ENCODE data around the gene ADAM11.

Gene ADAM11

DNA sequence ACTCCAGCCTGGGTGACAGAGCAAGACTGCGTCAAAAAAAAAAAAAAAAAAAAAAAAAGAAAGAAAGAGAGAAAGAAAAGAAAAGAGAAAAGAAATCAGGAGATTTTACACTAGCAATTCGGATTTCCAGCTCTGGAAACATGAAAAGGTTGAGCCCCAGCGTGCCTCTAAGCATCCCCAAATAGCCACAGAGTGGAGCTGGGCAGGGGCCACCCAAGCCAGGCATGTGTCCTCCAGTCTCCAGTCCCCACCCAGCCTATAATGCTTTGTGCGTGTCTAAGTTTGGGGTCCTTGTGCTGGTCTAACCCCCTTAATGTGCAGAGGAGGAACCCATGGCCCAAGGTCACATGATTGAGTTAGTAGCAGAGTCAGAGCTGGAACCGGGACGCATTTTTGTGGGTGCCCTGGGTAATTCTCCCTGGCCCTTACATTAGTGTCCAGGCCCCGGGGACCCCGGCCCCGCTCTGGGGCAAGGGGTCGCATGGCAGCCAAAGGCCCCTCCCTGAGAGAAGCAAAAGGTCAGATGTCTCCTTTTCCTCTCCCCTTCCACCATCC is 19.9 kb downstream of the ADAM11 start:
- Histone ChIP-seq H3K27ac (ENCODE audit: low read depth, low read length) (peak overlapping the region; percentile 77), H3K27me3 (ENCODE audit: control insufficient read depth in 1 of 2, insufficient read depth in 2 of 2, low read length in 2 of 2) (no peaks in the 10 kb centered on the region), H3K9me3 (ENCODE audit: low read length) (no peaks in the 10 kb centered on the region), H3K4me1 (ENCODE audit: insufficient read depth, low read length) (peaks cover 43% of the 10 kb centered on the region), H3K36me3 (ENCODE audit: insufficient read depth, low read length) (no peaks in the 10 kb centered on the region), H3K4me3 (ENCODE audit: low read depth in 1 of 2, low read length in 2 of 2) (peak overlapping the region in 1 of 2 donors; percentile 55), H3K9ac (ENCODE audit: low read length) (no peak overlapping the region)

DNA sequence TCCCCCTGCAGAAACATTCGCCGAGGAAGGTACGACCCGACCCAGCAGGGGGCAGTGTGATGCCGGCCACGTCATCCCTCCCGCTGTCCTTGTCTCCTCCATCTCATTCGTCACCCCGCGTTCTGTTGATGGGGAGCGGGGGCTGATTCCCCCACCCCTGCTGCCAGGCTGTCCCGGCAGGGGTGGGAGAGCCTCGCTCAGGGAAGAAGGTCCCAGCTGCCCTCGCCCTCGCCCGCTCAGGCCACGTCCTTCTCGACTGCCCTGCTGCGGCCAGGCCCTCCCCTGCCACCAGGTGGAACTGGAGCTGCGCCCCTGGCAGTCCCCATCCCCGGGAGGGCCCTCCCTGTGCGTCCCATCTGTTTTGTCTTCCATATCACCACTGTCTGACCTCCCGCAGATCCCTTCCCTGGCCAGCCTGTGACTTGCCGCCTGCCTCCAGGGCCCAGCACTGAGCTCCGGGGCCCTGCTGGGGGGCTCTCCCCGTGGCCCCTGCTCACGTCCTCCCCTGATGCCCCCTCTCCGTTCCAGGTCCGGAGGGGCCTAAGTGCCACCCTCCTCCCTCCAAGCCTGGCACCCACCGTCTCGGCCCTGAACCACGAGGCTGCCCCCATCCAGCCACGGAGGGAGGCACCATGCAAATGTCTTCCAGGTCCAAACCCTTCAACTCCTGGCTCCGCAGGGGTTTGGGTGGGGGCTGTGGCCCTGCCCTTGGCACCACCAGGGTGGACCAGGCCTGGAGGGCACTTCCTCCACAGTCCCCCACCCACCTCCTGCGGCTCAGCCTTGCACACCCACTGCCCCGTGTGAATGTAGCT is 20.6 kb downstream of the ADAM11 start:
- Histone ChIP-seq H3K4me1 (ENCODE audit: insufficient read depth, low read length) (peaks cover 43% of the 10 kb centered on the region), H3K27ac (ENCODE audit: low read depth, low read length) (peak overlapping the region; percentile 77), H3K4me3 (ENCODE audit: low read depth in 1 of 2, low read length in 2 of 2) (peak overlapping the region in 1 of 2 donors; percentile 55)

DNA sequence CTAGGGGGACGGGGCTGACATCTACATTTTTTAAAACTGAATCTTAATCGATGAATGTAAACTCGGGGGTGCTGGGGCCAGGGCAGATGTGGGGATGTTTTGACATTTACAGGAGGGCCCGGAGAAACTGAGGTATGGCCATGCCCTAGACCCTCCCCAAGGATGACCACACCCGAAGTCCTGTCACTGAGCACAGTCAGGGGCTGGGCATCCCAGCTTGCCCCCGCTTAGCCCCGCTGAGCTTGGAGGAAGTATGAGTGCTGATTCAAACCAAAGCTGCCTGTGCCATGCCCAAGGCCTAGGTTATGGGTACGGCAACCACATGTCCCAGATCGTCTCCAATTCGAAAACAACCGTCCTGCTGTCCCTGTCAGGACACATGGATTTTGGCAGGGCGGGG is 21.4 kb downstream of the ADAM11 start:
- H3K27ac ChIP-seq (ENCODE audit: low read depth, low read length) = peak overlapping the region; percentile 77
- H3K9me3 ChIP-seq (ENCODE audit: low read length) = no peaks in the 10 kb centered on the region
- H3K9ac ChIP-seq (ENCODE audit: low read length) = no peak overlapping the region
- no peaks in the 10 kb centered on the region for H3K36me3 ChIP-seq (ENCODE audit: insufficient read depth, low read length)
- H3K27me3 ChIP-seq (ENCODE audit: control insufficient read depth in 1 of 2, insufficient read depth in 2 of 2, low read length in 2 of 2) = no peaks in the 10 kb centered on the region
- peaks cover 43% of the 10 kb centered on the region for H3K4me1 ChIP-seq (ENCODE audit: insufficient read depth, low read length)
- no peak overlapping the region for H3K4me3 ChIP-seq (ENCODE audit: low read depth in 1 of 2, low read length in 2 of 2)

More for the DNA sequence above, 20.6 kb downstream of the ADAM11 start:
- H3K9ac ChIP-seq (ENCODE audit: low read length) = no peak overlapping the region
- no peaks in the 10 kb centered on the region for H3K36me3 ChIP-seq (ENCODE audit: insufficient read depth, low read length)
- H3K27me3 ChIP-seq (ENCODE audit: control insufficient read depth in 1 of 2, insufficient read depth in 2 of 2, low read length in 2 of 2) = no peaks in the 10 kb centered on the region
- H3K9me3 ChIP-seq (ENCODE audit: low read length) = no peaks in the 10 kb centered on the region

GRCh38 chr17:44780845-44781480 is 22.2 kb downstream of the ADAM11 start:
- peak overlapping the region; percentile 77 for H3K27ac ChIP-seq (ENCODE audit: low read depth, low read length)
- H3K9ac ChIP-seq (ENCODE audit: low read length) = no peak overlapping the region
- H3K36me3 ChIP-seq (ENCODE audit: insufficient read depth, low read length) = no peaks in the 10 kb centered on the region
- no peaks in the 10 kb centered on the region for H3K9me3 ChIP-seq (ENCODE audit: low read length)
- no peak overlapping the region for H3K4me3 ChIP-seq (ENCODE audit: low read depth in 1 of 2, low read length in 2 of 2)
- no peaks in the 10 kb centered on the region for H3K27me3 ChIP-seq (ENCODE audit: control insufficient read depth in 1 of 2, insufficient read depth in 2 of 2, low read length in 2 of 2)
- peaks cover 44% of the 10 kb centered on the region for H3K4me1 ChIP-seq (ENCODE audit: insufficient read depth, low read length)

DNA sequence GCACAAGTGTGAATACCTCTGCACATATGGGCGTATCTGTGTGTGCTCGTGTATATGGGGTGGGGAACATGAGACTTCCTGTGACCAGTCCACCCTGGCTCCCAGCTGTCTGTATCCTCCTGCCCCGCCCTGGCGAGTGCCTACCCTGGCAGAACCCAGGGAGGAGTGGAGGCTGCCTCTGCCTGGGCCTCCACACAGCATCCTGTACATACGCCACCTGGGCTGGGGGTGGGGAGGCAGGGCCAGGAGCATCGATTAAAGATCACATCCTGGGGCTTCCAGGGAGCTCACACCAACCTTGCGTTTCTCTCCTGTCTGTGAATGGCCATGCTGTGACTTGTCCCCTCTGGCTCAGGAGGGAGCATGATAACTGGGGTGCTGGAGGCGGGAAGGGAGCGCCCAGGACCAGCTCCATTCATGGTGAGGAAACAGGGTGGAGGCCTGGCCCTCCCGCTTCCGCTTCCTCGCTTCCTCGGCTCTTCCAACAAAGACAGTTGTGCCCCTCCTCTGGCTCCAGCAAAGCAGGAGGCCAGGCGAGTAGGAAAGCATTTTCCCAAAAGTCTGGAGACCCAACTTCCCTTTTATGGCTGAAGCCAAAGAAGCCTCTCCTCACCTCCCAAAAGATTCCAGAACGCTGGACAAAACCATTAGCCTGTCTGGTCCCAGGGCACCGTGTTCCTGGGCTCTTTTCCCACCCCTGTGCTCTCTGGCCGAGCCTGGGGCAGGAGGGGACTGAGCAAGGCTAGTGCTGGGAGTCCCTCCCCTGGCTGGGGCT is 22.9 kb downstream of the ADAM11 start:
- H3K4me3 ChIP-seq (ENCODE audit: low read depth in 1 of 2, low read length in 2 of 2) = no peak overlapping the region
- no peaks in the 10 kb centered on the region for H3K36me3 ChIP-seq (ENCODE audit: insufficient read depth, low read length)
- H3K4me1 ChIP-seq (ENCODE audit: insufficient read depth, low read length) = peaks cover 44% of the 10 kb centered on the region
- H3K9ac ChIP-seq (ENCODE audit: low read length) = no peak overlapping the region
- H3K9me3 ChIP-seq (ENCODE audit: low read length) = no peaks in the 10 kb centered on the region
- peak overlapping the region; percentile 77 for H3K27ac ChIP-seq (ENCODE audit: low read depth, low read length)
- no peaks in the 10 kb centered on the region for H3K27me3 ChIP-seq (ENCODE audit: control insufficient read depth in 1 of 2, insufficient read depth in 2 of 2, low read length in 2 of 2)

- H3K9ac ChIP-seq (ENCODE audit: low read length) = no peak overlapping the region
- H3K9me3 ChIP-seq (ENCODE audit: low read length) = no peaks in the 10 kb centered on the region
- no peak overlapping the region for H3K4me3 ChIP-seq (ENCODE audit: low read depth in 1 of 2, low read length in 2 of 2)
- H3K4me1 ChIP-seq (ENCODE audit: insufficient read depth, low read length) = peaks cover 46% of the 10 kb centered on the region
- no peaks in the 10 kb centered on the region for H3K27me3 ChIP-seq (ENCODE audit: control insufficient read depth in 1 of 2, insufficient read depth in 2 of 2, low read length in 2 of 2)
- H3K27ac ChIP-seq (ENCODE audit: low read depth, low read length) = peak overlapping the region; percentile 77
- H3K36me3 ChIP-seq (ENCODE audit: insufficient read depth, low read length) = no peaks in the 10 kb centered on the region
These were observed 23.6 kb downstream of the ADAM11 start for GRCh38 chr17:44782326-44782850.

DNA sequence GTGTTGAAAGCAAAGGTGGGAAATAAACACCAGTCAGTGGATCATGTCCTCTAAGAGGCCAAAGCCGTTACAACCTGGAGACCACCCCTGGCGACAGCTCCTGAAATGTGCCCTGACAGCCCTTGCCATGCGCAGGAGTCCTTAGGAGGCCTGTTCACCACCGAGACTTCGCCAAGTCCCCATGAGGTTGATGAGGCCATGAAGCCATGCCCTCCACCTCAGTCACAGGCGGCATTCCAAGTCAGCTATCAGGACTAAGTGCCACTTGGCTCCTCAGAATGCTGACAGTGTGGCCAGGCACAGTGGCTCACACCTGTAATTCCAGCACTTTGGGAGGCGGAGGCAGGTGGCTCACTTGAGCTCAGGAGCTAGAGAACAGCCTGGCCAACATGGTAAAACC is 27.1 kb downstream of the ADAM11 start:
- Histone ChIP-seq H3K4me1 (ENCODE audit: insufficient read depth, low read length) (peaks cover 39% of the 10 kb centered on the region), H3K9me3 (ENCODE audit: low read length) (no peaks in the 10 kb centered on the region), H3K27ac (ENCODE audit: low read depth, low read length) (no peak overlapping the region), H3K4me3 (ENCODE audit: low read depth in 1 of 2, low read length in 2 of 2) (no peak overlapping the region), H3K36me3 (ENCODE audit: insufficient read depth, low read length) (no peaks in the 10 kb centered on the region), H3K9ac (ENCODE audit: low read length) (no peak overlapping the region), H3K27me3 (ENCODE audit: control insufficient read depth in 1 of 2, insufficient read depth in 2 of 2, low read length in 2 of 2) (no peaks in the 10 kb centered on the region)

- Histone ChIP-seq H3K36me3 (ENCODE audit: insufficient read depth, low read length) (no peaks in the 10 kb centered on the region), H3K27me3 (ENCODE audit: control insufficient read depth in 1 of 2, insufficient read depth in 2 of 2, low read length in 2 of 2) (no peaks in the 10 kb centered on the region), H3K9ac (ENCODE audit: low read length) (no peak overlapping the region), H3K4me3 (ENCODE audit: low read depth in 1 of 2, low read length in 2 of 2) (peak overlapping the region in 1 of 2 donors; percentile 35), H3K4me1 (ENCODE audit: insufficient read depth, low read length) (peaks cover 37% of the 10 kb centered on the region), H3K27ac (ENCODE audit: low read depth, low read length) (peak overlapping the region; percentile 59), H3K9me3 (ENCODE audit: low read length) (no peaks in the 10 kb centered on the region)
These were observed 27.8 kb downstream of the ADAM11 start for GRCh38 chr17:44786551-44787081.

- Histone ChIP-seq H3K27ac (ENCODE audit: low read depth, low read length) (peak overlapping the region; percentile 52), H3K9me3 (ENCODE audit: low read length) (no peaks in the 10 kb centered on the region), H3K27me3 (ENCODE audit: control insufficient read depth in 1 of 2, insufficient read depth in 2 of 2, low read length in 2 of 2) (no peaks in the 10 kb centered on the region), H3K4me1 (ENCODE audit: insufficient read depth, low read length) (peaks cover 29% of the 10 kb centered on the region), H3K4me3 (ENCODE audit: low read depth in 1 of 2, low read length in 2 of 2) (peak overlapping the region in 1 of 2 donors; percentile 35), H3K9ac (ENCODE audit: low read length) (no peak overlapping the region), H3K36me3 (ENCODE audit: insufficient read depth, low read length) (no peaks in the 10 kb centered on the region)
These were observed 28.6 kb downstream of the ADAM11 start for GRCh38 chr17:44787271-44787940.

DNA sequence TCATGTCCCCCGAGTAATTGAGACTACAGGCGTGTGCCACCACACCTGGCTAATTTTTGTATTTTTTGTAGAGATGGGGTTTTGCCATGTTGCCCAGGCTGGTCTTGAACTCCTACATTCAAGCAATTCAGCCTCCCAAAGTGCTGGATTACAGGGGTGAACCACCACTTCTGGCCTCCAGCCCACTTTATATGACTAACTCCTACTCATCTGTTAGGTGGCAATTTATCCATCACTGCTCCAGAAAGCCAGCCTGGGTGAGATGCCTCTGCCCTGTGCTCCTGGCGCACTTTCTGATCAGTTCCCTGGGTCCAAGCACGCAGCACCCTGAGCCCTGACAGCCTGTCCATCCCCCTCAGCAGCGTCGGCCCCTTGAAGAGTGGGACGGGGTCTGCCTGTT is 29.4 kb downstream of the ADAM11 start:
- no peak overlapping the region for H3K4me3 ChIP-seq (ENCODE audit: low read depth in 1 of 2, low read length in 2 of 2)
- no peak overlapping the region for H3K27ac ChIP-seq (ENCODE audit: low read depth, low read length)
- H3K9me3 ChIP-seq (ENCODE audit: low read length) = no peaks in the 10 kb centered on the region
- peaks cover 22% of the 10 kb centered on the region for H3K4me1 ChIP-seq (ENCODE audit: insufficient read depth, low read length)
- no peak overlapping the region for H3K9ac ChIP-seq (ENCODE audit: low read length)
- no peaks in the 10 kb centered on the region for H3K36me3 ChIP-seq (ENCODE audit: insufficient read depth, low read length)
- no peaks in the 10 kb centered on the region for H3K27me3 ChIP-seq (ENCODE audit: control insufficient read depth in 1 of 2, insufficient read depth in 2 of 2, low read length in 2 of 2)

Measured in muscle layer of colon (tissue), 2 donors.